NCI-H82 treated with DMSO at 0.1 percent for 48 hours (cell line): Measurements from ENCODE around the gene LSM5.
A peak's percentile ranks its signal among the peaks of the same experiment; 100 is the strongest.

Experiments
- DNase-seq: peaks from one replicate; lab custom pipeline; 2025; ENCODE audit not compliant: unreplicated experiment; lab: John Stamatoyannopoulos, UW

Gene LSM5

DNA sequence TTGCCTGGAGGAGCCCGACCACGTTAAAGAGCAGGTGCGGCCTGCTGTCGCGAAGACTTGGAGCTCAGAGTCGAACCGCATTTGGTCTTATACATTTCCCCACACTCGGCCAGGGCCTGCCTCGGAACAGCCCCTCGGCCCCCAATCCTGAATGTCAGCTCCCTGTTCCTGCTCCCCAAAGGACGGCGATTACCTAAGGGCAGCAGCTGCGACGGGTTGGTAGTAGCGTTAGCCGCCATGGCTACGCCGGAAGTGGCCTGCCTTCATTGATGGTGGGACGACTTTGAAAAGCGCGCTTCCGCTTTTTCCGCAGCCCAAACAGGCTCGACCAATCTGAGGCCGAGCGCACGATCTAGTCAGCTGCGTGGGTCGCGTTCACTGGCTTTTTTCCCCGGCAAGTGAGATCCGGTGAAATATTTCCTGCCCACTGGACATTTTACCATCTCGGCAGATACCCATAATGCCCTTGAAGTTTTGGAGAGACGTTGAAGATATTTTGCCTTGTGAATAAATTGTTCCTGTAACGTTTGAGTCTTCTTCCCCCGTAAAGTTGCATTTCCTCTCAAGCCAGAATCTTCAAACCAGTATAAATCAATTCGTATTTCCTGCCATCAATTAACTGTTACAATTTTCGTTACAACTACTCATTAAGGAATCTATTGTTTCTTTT lies at the start of gene LSM5:
TSS of gene LSM5 (minus strand) at position 254 of the 670 bp plus-strand sequence. CDS start at position 239, 15 bp downstream.
- peak; percentile 81 for DNase-seq

DNA sequence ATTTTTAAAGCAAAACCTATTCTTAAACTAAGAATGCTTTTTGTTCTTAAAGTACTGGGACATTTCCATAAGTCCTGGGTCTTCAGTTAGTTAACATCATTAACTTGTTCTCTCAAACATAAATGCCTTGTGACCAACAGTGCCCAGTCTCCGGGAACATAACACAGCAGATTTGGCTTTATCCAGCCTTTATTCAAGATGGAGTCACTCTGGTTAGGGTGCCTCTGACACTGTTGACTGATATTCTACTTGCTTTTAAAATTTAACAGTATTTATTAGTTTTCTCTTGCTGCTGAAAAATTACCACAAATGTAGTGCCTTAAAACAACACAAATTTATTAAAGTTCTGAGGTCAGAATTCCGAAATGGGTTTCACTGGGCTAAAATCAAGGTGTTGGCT lies 49.2 kb upstream of the LSM5 start:
- DNase-seq = no peak

DNA sequence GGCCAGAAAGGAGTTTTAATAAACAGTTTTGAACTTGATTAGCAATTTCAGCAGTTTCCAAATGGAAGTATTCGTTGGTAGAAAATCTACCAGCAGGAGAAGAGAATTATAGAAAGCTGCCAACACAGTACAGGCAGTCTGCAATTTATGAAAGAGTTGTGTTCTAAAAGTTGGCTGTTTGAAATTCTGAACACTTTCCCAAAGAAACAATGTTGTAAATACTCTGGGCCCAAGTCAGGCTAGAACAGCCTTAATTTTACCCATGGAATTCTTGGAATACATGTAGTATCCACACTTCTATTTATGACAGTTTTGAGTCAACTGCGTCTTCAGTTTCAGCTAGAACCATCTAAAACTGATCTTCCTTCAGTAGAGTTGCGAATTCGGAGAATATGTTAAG lies 47.6 kb upstream of the LSM5 start:
- DNase-seq = no peak

DNA sequence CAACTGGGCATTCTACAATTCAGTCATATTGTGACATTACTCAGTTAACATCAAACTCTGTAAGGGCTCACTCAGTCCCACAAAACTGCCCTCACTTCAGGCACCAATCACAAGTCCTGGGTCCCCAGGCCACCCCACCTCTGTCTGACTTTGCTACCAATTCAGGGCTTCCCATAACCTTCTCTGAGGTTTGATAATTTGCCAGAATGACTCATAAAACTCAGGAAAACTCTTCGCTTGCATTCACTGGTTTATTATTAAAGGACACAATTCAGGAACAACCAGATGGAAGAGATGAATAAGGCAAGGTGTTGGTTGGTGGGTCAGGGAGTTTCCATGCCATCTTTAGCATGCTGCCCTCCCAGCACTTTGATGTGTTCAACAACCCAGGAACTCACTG lies 46.4 kb upstream of the LSM5 start:
- no peak for DNase-seq

DNA sequence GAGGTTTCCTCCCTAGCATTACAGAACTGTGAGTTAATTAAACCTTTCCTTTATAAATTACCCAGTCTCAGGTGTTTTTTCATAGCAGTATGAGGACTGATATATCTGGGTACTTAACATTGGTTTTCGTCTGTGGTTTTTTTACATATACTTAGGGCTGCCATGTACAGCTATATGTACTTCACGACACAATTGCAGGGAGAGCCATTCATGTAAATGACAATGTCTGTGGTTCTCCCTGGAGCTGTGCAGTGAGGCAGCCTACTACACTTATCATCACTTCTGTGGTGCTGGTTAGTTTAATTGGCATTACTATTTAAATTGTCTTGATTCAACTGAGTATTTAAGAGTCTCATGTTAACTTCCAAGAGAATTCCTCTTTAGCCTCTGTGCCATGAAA lies 45.8 kb upstream of the LSM5 start:
- DNase-seq = no peak

DNA sequence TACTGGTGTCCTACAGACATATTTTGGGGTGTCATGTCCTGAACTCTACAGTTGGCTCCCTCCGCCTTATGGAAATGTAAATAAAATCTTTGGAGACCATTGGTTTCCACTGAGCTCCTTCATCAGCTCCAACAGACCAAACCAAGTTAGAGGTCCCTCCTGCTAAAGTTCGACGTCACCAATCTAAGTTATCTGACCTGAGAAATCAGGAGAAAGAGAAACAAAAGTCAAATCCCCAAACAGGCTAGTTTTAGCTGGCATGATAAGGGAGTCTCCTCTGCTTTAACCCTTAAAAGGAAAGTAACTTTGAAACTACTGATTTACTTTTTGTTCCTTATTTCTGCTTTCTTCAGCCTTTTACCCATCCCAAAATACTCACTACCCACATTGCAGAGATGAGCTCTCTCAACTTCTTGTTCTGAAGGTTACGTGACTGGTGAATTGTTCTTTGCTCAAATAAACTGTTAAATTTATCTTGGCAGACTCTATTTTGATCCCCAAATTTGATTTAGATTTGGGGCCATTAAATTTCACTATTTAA lies 45.1 kb upstream of the LSM5 start:
- no peak for DNase-seq

DNA sequence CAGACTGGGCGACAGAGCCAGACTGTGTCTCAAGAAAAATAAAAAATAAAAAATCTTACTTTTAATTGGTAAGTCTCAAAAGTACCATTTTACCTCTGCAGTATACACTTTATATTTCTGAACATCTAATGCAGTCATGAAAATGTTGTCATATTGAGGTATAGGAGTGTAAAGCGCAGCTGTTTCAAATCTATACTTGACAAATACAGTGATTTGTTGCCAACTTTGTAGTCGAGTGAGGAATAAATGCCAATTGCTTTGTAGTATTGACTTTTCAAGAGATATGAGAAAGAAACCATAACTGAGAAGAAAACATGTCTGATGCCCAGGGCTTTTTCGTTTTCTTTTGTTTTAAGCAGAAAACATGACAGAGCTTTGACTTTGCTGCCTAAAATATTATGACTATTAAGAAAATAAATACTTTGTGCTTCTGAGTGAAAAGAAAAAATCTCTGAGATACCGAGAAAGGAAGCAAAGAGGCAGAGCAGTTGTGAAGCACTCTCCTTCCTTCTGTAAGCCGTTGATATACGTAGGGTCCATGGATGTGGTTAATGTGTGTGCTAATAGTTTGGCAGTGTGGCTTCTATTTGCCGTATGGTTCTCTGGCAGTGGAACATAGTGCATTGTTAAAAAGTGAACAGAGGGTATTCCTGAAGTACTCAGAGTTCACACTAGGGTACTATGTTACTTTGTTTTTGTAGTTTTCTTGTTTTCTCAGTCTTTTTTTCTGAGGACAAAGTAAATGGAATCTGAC lies 43.3 kb upstream of the LSM5 start:
- no peak for DNase-seq

DNA sequence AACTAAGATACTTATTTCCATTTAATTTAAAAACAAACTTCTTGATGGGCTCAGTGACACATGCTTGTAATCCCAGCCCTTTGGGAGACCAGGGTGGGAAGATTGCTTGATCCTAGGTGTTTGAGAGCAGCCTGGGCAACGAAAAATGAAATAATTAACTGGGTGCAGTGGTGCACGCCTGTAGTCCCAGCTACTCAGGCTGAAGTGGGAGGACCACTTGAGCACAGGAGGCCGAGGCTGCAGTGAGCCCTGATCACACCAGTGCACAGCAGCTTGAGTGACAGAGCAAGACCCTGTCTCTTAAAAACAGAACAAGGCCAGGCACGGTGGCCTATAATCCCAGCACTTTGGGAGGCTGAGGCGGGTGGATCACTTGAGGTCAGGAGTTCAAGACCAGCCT lies 42.5 kb upstream of the LSM5 start:
- no peak for DNase-seq

DNA sequence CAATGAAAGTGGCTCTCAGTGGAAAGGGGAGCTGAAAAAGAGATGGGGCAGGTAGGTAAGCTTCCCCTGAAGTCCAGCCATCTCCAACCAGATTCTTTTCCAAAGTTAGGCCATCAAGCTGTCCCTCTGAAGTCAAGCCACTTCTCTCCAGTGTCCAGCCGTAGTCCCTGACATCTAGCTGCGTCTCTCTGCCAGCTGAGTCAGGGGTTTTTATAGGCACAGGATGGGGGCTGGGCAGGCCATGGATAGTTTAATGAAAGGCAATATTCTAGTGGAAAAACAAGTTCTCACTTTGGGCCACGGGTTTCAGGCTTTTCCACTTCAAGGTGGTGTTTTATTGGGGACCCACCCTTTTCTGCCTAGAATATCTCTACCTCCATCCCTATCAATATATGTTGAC lies 41.9 kb upstream of the LSM5 start:
- no peak for DNase-seq

DNA sequence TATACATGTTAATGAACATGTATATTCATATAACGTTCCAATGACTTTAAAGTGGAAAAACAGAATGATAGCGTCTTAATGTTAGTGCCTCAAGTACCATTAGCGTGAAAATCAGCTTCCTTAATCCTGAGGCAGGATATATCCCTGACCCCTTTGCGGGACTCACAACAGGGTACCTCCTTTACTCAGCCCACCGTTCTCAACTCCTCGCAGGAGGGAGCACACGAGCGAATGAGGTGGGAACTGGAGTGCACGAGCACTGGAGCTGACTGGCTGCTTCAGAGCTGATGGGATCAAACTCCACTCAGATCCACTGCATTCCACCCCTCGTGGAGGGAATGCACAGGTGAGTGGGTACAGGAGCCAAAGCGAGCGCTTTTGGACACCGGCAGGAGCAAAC lies 41.2 kb upstream of the LSM5 start:
- DNase-seq = no peak

DNA sequence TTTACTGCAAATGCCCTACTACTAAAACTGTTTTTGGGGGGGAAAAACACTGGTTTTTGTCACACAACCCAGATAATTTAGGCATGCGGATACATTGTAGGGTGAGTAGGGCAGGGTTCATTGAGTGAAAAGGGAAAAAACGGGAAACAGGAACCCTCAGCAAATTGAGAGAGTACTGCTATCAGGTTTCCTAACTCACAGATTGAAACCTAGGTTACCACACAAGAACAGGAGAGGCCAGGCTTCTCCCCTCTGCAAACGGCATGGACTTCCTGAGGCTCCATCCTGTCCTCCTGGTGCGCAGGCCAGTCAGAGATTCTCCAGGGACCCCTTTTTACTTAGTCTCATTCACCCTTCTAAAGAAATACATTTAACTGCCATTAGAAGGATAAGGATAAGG lies 35.7 kb upstream of the LSM5 start:
- DNase-seq = no peak

DNA sequence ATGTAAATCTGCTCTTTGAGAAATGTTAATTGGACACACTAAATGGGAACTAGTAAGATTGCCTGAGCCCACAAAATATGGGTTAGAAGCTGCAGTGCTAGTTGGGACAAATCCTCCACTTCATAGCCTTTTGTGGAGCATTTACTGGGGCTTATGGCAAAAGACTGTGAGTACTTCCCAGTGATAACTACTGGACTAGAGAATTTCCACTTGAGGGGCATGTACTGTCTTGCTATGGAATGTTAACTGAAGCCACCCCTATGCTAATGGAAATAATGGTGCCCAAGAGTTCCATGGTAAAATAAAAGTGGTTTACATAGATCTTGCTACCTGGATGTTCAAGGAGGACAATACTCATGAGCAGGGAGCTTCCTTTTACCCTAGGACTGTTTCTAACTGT lies 34.5 kb upstream of the LSM5 start:
- no peak for DNase-seq

DNA sequence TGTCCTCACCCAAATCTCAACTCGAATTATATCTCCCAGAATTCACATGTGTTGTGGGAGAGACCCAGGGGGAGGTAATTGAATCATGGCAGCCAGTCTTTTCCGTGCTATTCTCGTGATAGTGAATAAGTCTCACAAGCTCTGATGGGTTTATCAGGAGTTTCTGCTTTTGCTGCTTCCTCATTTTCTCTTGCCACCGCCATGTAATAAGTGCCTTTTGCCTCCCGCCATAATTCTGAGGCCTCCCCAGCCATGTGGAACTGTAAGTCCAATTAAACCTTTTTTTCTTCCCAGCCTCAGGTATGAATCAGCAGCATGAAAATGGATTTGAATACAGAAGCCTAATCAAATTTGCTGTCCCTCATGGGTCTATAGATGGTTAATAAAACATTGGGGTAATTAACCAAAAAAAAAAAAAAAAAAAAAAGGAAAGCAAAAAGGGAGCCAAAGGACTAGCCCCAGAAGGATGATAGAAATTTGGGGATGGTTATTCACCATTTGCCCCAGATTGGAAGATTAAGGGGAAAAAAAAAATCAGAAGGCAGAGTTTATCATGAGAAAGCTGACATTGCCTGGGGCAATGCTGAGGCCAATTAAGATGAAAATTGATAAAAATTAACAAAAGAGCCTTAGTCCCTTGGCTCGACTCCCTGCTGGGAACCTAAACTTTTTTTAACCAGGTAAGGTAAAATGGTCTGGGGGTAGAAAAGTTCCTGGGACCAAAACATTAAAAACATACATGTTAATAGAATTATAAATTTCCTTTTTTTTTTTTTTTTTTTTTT lies 32.8 kb upstream of the LSM5 start:
- no peak for DNase-seq

DNA sequence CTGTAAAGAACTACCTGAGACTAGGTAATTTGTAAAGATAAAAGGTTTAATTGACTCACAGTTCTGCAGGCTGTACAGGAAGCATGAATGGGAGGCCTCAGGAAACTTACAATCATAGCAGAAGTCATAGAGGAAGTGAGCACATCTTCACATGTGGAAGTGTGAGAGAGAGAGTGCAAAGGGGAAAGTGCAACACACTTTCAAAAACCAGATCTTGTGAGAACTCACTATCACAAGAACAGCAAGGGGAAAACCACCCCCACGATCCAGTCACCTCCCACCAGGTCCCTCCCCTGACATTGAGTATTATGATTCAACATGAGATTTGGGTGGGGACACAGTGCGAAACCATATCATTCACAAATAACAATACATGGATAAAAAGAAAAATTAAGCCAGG lies 29.6 kb upstream of the LSM5 start:
- no peak for DNase-seq

DNA sequence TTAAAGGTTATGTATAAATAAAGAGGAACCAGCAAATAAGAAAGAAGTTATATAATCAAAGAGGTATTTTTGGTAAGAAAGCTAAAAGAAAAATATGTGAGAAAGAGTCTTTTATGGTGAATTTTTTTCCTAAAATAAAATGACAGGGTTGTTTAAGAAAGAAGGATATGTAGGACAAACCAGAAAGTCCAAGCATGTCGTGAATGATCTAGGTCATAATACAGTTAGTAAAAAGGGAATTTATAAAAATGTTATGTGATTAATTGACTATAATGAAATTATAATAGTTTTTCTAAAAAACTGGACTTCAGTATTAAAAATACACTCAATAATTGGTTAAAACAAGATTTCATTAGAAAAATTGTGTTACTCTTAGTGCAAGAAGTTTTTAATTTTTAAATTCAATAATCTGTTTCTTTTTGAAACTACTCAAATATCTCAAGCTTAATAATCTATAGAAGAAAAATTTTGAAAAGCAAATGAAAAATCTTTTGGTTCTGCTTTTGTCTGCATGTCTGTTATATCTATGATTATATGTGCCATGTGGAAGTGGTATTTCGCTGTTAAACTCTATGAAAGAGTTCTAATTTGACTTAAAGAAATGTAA lies 28.5 kb upstream of the LSM5 start:
- DNase-seq = peak; percentile 3

DNA sequence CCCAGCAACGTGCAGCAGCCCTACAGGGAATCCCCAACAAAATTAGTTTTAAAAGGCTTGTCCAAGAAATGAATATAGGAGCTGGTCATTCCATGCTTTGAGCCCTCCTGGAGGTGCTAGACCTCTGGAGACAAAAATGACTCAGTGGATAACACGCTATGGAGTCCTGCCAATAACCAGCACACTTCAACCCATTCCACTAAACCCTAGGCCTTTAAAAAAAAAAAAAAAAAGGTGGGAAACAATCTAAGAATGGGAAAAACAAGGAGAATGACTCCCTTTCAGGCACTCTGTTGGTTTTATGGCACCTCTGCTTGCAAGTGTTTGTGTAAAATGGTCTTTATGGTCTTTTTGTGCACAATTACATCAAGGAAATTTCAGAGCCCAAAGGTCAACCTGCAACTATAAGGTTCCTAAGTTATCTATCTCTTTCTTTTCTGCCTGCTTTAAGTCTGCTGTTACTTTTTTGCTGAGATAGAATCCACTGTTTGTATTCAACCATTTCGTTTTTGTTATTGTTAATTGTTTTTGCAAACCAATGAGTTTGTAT lies 26.4 kb upstream of the LSM5 start:
- no peak for DNase-seq

DNA sequence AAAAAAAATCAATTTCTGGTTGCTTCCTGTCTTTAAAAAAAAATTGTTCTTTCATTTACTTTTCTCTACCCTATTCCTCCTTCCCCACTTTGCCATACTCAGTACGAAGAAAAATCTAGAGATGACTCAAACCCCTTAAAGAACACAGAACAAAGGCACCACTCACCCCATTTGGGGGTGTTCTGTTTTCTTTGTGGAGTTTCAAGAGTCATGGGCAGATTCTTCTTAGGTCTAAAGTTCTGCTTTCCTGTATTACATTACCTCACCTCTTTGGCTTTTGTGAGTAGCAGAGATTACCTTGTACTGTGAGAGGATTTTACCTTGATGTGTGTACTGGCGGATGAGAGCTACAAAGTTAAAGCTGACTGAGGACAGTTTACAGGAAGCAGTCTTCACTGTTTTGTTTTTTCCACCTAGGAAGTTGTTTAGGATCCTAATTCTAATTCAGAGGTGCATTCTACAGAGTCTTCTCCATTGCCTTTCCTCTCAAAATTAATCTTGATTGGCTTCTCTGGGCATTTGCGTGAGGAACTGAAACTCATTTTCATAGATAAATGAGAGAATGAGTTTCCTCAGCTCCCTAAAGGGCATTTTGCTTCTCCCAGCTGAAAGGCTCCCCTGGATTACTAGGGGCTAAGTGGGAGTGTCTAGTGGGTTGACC lies 25.8 kb upstream of the LSM5 start:
- DNase-seq = no peak

DNA sequence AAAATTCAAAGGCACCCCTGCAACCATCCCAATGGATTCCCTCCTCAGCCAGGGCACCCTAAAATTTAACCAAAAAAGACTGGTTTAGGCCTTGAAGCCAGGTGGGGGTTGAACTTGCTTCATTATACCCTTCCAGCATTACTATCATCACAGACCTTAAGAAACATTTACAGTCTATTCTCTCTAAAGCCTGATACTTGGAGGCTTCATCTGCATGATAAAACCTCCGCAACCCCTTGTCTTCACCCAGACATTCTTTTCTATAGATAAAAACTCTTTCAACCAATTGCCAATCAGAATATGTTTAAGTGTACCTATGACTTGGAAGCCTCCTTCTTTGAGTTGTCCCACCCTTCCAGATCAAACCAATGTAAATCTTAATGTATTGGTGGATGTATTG lies 23.0 kb upstream of the LSM5 start:
- DNase-seq = no peak

DNA sequence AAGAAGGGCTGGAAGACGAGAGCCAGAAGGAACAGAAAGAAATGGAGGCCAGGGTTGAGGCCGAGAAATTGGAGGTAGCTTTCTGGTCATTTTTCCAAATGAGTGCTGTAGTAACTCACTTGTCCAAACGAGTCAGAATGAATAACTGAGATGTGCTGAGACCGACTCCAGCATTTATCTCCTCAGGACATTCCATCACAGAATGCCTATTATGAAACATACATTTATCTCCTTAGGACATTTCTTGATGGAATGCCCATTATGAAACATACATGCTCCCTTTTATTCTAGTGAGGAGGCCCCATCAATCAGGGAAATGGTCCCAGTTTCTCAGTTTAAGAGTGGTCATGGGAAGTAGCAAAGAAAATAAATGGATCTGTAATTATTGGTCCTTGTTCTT lies 21.6 kb upstream of the LSM5 start:
- no peak for DNase-seq

DNA sequence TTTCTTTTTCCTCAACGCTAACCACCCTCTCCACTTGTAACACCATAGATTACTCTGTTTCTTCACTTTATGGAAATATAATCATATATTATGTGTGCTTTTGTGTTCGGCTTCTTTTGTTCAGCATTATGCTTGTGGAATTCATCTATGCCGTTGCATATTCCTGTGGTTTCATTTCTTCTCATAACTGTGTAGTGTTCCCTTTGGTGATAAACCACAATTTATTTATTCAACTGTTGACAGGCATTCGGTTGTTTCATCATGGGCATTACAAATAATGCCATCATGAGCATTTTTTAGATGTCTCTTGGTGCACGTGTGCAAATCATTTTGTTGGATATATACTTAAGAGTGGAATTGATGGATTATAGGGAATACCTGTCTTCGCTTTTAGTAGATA lies 17.2 kb upstream of the LSM5 start:
- DNase-seq = no peak
